ENCODE results near the gene GPR135. TPM values are rescaled to one million over a fixed set of nuclear protein-coding genes. Genes with fewer than 3 reads are reported as not detected.
A peak's percentile ranks its signal among the peaks of the same experiment; 100 is the strongest.

The GPR135 gene
- total RNA-seq, 3 donors from 2014 or later, result 4.4 to 5.9 (median 5.1) TPM

DNA sequence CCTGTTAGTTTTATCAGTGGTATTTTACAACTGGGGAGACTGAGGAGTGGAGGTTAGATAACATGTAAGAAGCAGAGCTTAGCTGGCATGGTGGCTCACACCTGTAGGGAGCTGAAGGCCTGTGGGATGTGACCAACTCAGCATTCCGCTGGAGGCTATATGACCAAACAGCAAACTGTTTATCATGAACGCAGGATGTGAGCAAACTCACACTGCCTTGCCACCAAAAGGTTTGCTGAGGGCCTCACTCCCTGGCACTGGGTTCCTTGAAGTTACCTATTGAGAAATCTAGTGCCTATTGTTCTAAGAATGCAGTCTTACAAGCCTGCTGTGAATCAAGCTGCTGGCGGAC, 42.5 kb upstream of the GPR135 start:
- H3K9me3 ChIP-seq, result no peaks in the 10 kb centered on the region
- intact Hi-C loops (cut with DNase I; ENCODE audit: low total_unique reads), result no loop called here
- H3K27me3 ChIP-seq, result no peaks in the 10 kb centered on the region
- H3K36me3 ChIP-seq, result peaks cover 5% of the 10 kb centered on the region
- H3K4me3 ChIP-seq, result no peak overlapping the region
- DNase-seq (ENCODE audit: low spot score in 2 of 2), result no peak
- TF ChIP-seq, protein P1, sequence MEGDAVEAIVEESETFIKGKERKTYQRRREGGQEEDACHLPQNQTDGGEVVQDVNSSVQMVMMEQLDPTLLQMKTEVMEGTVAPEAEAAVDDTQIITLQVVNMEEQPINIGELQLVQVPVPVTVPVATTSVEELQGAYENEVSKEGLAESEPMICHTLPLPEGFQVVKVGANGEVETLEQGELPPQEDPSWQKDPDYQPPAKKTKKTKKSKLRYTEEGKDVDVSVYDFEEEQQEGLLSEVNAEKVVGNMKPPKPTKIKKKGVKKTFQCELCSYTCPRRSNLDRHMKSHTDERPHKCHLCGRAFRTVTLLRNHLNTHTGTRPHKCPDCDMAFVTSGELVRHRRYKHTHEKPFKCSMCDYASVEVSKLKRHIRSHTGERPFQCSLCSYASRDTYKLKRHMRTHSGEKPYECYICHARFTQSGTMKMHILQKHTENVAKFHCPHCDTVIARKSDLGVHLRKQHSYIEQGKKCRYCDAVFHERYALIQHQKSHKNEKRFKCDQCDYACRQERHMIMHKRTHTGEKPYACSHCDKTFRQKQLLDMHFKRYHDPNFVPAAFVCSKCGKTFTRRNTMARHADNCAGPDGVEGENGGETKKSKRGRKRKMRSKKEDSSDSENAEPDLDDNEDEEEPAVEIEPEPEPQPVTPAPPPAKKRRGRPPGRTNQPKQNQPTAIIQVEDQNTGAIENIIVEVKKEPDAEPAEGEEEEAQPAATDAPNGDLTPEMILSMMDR (IDR thresholded peaks at IDR 0.05), result no peak
- TF ChIP-seq POLR2AphosphoS5 (IDR thresholded peaks at IDR 0.05) (no peak), POLR2A (IDR thresholded peaks at IDR 0.05) (no peak)
- no peak overlapping the region for H3K27ac ChIP-seq
- no peaks in the 10 kb centered on the region for H3K4me1 ChIP-seq

DNA sequence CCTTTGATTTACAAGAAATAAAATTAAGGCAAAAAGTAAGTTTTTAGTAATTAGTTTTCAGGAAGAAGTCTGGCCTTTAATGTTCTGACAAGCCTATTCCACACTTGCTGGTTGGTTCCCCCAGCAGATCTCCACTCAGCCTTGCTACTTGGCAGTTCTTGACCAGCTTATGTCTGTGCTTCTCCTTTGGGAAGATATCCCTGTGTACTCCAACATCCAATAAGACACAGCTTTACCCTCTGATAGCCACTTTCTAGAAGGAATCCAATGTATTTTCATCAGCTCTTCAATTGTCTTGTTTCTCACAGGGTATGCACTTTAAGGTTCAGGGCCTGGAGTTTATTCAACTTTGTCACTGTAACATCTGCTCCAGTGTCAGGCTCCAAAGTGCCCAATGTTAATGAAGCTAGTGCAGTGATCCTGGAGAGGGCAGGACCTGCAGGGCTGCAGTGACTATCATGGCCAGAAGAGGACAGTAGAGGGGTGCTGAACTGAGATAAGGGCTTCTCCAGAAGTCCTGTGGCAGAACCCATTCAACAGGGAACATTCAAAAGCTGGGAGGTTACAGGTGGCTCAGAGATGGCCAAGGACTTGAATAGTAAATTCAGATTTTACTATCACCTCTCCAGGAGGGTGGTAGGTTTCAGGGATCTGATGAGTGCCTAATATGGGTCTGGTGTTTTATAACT, 42.0 kb upstream of the GPR135 start:
- DNase-seq (ENCODE audit: low spot score in 2 of 2), result no peak
- H3K36me3 ChIP-seq, result peaks cover 5% of the 10 kb centered on the region
- intact Hi-C loops (cut with DNase I; ENCODE audit: low total_unique reads), result no loop called here
- H3K4me3 ChIP-seq, result no peak overlapping the region
- no peaks in the 10 kb centered on the region for H3K4me1 ChIP-seq
- no peaks in the 10 kb centered on the region for H3K9me3 ChIP-seq
- H3K27ac ChIP-seq, result no peak overlapping the region
- no peaks in the 10 kb centered on the region for H3K27me3 ChIP-seq
- TF ChIP-seq POLR2AphosphoS5 (IDR thresholded peaks at IDR 0.05) (no peak), POLR2A (IDR thresholded peaks at IDR 0.05) (no peak)
- TF ChIP-seq, protein P1 (IDR thresholded peaks at IDR 0.05), result peak; percentile 28 to 64 (median 58)

DNA sequence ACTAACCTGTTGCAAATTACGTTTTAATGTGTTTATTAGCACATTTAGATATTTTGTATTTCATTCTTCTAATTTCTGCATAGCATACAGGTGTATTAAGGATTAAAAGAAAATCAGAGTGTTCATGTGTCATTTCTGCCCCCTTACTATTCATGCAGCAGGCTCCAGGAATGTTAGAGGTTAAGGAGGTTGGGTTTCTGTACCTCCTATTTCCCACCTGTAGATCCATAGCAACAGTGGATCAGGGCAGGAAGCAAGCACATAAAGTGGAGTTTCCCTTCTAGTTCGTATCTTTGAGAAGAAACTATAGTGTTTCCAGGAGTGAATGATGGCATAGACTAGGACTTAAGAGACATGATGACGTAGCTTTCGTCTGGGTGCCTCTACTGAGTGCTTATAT, 38.1 kb upstream of the GPR135 start:
- Histone ChIP-seq H3K4me3 (no peak overlapping the region), H3K9me3 (no peaks in the 10 kb centered on the region), H3K4me1 (no peaks in the 10 kb centered on the region), H3K27me3 (no peaks in the 10 kb centered on the region), H3K36me3 (peaks cover 5% of the 10 kb centered on the region), H3K27ac (no peak overlapping the region)
- TF ChIP-seq POLR2AphosphoS5 (IDR thresholded peaks at IDR 0.05) (no peak), POLR2A (IDR thresholded peaks at IDR 0.05) (no peak)
- TF ChIP-seq, protein P1 (IDR thresholded peaks at IDR 0.05), result no peak
- DNase-seq (ENCODE audit: low spot score in 2 of 2), result no peak
- intact Hi-C loops (cut with DNase I; ENCODE audit: low total_unique reads), result no loop called here

DNA sequence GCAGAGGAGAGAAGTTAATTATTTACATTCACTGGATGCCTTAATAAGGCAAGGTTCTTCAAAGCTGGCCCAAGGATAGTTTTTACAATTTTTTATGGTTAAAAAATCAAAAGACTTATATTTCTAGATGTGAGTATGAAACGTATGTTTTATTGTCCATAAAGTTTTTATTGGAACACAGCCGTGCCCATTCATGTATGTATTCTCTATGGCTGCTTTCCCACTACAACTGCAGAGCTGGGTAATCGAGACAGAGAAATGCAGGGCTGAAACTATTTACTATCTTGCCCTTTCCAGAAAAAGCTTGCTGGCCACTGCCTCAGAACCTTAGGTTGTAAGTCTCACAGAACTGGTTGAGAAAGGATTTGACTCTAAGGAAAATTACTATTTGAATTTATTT, 35.6 kb upstream of the GPR135 start:
- Histone ChIP-seq H3K27ac (no peak overlapping the region), H3K9me3 (no peaks in the 10 kb centered on the region), H3K4me1 (no peaks in the 10 kb centered on the region), H3K36me3 (peaks cover 5% of the 10 kb centered on the region), H3K27me3 (no peaks in the 10 kb centered on the region), H3K4me3 (no peak overlapping the region)
- no peak for DNase-seq (ENCODE audit: low spot score in 2 of 2)
- intact Hi-C loops (cut with DNase I; ENCODE audit: low total_unique reads), result no loop called here
- TF ChIP-seq, protein P1 (IDR thresholded peaks at IDR 0.05), result no peak
- TF ChIP-seq POLR2A (IDR thresholded peaks at IDR 0.05), result no peak
- no peak for TF ChIP-seq POLR2AphosphoS5 (IDR thresholded peaks at IDR 0.05)

DNA sequence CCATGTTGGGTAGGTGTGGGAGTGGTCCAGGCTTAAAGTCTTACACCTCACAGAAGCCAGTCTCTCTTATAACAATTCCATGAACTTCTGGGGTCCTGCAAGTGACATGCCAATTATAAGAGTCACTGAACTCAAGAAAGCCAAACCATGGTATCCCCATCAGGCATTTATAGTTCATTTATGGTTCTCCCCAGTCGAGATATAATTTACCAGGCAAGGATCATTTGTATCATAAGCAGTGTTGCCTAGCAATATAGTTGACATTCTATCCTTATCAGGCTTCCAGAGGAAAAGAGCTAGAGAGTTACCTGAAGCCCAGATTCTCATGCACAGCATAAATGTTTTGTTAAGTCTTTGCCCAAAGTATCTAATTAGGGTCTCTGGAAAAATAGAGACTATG, 27.2 kb upstream of the GPR135 start:
- no peak for DNase-seq (ENCODE audit: low spot score in 2 of 2)
- intact Hi-C loops (cut with DNase I; ENCODE audit: low total_unique reads), result no loop called here
- H3K27me3 ChIP-seq, result no peaks in the 10 kb centered on the region
- H3K9me3 ChIP-seq, result no peaks in the 10 kb centered on the region
- H3K4me1 ChIP-seq, result no peaks in the 10 kb centered on the region
- H3K4me3 ChIP-seq, result no peak overlapping the region
- no peak for TF ChIP-seq POLR2A (IDR thresholded peaks at IDR 0.05)
- TF ChIP-seq POLR2AphosphoS5 (IDR thresholded peaks at IDR 0.05), result no peak
- TF ChIP-seq, protein P1 (IDR thresholded peaks at IDR 0.05), result no peak
- H3K36me3 ChIP-seq, result no peaks in the 10 kb centered on the region
- H3K27ac ChIP-seq, result no peak overlapping the region
